NCI-H2029 (cell line): Measurements from ENCODE around the gene GGCX.
"Not testable (repeated sequence)": the region's sequence is repeated elsewhere in the genome, so short reads cannot be mapped to it uniquely, and the experiment has no call there.

Experiments
- DNase-seq: peaks from one replicate; lab custom pipeline; 2025; lab: John Stamatoyannopoulos, UW

GGCX gene

GRCh38 chr2:85594715-85595300, 33.5 kb upstream of the GGCX start:
- DNase-seq: no peak

GRCh38 chr2:85593023-85593422, 31.7 kb upstream of the GGCX start:
- DNase-seq: no peak

DNA sequence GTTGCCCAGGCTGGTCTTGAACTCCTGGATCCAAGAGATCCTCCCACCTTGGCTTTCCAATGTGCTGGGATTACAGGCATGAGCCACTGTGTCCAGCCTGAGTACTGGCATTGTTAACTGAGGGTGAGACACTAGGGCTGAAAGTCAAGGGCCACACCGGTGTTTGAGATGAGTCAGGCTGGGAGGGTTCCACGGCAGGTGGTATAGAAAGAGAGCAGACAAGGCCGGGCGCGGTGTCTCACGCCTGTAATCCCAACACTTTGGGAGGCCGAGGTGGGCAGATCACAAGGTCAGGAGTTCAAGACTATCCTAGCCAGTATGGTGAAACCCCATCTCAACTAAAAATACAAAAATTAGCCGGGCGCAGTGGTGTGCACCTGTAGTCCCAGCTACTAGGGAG, 31.0 kb upstream of the GGCX start:
- DNase-seq: not testable (repeated sequence)

- no peak for DNase-seq
Observed at GRCh38 chr2:85591563-85591962, 30.3 kb upstream of the GGCX start.

- DNase-seq: no peak
Observed at GRCh38 chr2:85590950-85591349, 29.7 kb upstream of the GGCX start.

GRCh38 chr2:85589982-85590791, 28.9 kb upstream of the GGCX start:
- DNase-seq: peak; percentile 50

DNA sequence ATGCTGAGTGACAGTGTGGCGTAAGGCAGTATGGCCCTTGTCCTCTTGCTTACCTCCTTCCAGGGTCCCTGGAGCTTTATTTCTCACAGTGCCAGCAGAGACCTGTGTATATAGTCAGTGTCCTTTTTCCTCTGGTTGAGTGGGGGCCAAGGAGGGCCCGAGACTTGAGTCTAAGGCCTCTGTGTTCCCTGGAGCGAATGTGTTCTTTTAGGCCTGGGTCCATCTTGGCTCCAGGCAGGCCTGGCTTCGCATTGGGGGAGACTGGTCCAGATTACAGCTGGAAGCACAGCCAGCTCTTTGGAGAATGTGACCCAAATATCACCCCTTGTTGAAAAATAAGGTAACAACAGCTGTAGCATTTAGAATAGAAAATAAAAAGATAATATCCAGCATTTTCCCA, 27.9 kb upstream of the GGCX start:
- DNase-seq: no peak

DNA sequence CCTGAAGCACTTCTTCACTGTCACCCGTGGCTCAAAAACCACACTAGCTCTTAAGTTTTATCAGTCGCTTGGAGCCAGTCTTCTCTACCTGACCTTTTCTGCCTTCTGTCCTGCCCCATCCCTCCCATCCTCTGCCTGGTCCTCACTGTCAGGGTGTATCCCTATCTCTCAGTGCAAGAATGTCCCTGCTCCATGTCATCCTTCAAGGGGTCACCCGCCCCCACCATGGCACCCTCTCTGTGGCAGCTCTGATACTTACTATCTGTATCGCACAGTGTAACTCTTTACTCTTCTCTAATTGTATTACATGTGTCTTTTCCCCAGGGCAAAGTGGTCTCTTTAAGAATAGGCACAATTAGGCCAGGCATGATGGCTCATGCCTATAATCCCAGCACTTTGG, 27.4 kb upstream of the GGCX start:
- DNase-seq: no peak

- DNase-seq: no peak
Observed at GRCh38 chr2:85588236-85588635, 26.9 kb upstream of the GGCX start.

GRCh38 chr2:85585781-85586105, 24.4 kb upstream of the GGCX start:
- DNase-seq: no peak

- DNase-seq: no peak
Observed at GRCh38 chr2:85584857-85585780, 23.8 kb upstream of the GGCX start.

DNA sequence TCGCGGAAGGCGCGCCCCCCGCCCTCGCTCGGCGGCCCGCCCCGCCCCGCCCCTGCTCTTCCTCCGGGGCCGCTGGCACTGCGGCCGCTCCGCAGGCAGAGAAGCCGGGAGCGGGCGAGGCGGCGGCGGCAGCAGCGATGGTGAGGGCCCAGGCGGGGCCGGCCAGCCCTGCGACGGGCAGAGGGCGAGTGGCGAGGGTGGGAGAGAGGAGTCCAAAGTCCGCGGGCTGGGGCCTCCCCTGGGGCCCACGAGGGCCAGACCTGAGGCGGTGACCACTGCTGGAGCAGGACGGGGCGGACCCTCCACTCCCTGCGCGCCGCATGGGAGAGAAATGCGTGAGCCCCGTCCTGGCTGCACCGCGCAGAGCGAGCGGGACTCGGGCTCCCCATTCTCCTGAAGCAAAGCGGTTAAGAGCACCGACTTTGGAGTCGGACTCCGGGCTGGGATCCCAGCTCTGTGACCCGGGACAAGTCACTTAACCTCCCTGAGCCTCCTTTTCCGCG, 23.1 kb upstream of the GGCX start, which contains the start of gene VAMP5:
VAMP5 (plus strand) TSS at position 78 of the 503 bp plus-strand sequence; CDS start at position 138, 60 bp downstream.
- DNase-seq: no peak

- DNase-seq: no peak
Observed at GRCh38 chr2:85583667-85584353, 22.5 kb upstream of the GGCX start.

DNA sequence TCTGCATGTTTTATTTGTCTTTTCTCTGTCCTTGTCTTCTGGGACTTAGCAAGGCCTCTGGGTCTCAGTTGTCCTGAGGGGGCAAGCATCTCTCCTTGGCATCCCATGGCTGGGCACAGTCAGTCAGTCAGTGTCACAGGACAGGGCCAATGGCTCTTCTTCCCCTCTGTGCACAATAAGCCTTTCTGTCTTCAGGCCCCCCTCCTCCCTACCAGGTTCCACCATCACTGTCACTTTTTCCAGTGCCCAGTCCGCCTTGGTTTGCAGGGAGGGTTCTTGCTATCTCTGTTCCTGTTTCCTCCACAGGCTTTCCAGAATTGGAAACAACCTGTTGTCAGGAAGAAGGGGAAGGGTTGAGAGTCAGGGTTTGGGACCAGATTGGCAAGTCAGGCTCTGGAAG, 21.2 kb upstream of the GGCX start:
- no peak for DNase-seq

GRCh38 chr2:85580206-85580605, 18.9 kb upstream of the GGCX start:
- DNase-seq: no peak

GRCh38 chr2:85579266-85579935, 18.1 kb upstream of the GGCX start:
- no peak for DNase-seq

- no peak for DNase-seq
Observed at GRCh38 chr2:85578243-85579180, 17.2 kb upstream of the GGCX start.

DNA sequence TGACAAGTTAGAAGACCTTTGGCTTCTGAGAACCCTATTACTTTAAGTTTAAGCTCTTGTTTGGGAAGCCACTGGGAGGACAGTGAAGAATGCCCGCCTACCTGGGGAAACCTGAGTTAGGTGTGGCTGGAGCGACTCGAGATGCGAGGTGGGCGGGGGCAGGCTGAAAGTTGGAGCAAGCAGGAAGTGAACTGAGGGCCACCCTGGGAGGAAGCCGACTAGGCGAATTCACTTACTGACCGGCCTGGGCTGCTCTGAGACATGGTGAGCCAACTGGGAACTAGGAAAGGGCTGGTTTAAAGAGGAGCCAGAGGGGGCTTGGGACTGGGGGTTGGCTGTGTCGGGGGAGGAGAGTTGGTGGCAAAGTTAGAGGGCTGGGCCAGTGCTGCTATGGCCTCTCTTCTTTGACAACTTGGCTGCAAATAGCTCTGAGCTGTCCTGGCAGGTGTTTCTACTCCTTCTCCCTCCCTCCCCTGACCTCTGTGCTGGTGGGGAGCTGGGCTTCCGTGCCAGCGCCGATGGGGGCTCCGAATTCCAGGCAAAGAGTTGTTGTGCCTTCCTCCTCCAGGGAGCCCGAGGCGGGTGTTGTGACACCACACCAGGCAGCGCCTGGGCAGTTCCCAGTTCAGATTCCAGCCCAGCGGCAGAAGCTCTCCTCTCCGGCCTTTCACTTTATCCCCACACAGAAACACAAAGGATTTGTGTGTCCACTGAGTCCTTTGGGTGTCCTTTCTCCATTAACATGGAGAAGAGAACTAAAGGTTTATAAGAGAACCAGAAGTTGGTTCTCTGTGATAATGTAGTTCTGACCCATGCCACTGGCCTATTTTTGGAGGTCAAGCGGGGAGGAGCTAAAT, 16.3 kb upstream of the GGCX start, which contains the start of gene VAMP8:
VAMP8 (plus strand) TSS at position 201 of the 857 bp plus-strand sequence; CDS start at position 262, 61 bp downstream.
- peak; percentile 39 for DNase-seq

- DNase-seq: no peak
Observed at GRCh38 chr2:85577063-85577385, 15.7 kb upstream of the GGCX start.
